Measurements from ENCODE around the gene MAPK8. TPM values are rescaled to one million over a fixed set of nuclear protein-coding genes. Genes with fewer than 3 reads are reported as not detected.

MAPK8 gene
- total and polyA plus RNA-seq, 9 of the 15 experiments (the other 6 are each of a cell fraction or from before 2014, with no cell fraction given), result 6.4 to 159 (median 71.0) TPM

GRCh38 chr10:48291190-48291589 is 15.3 kb upstream of the MAPK8 start:
- H3K27me3 ChIP-seq (ENCODE audit: control insufficient read depth in 2 of 2, insufficient read depth in 2 of 2, low read length in 2 of 2), result peaks cover 0 to 6% of the 10 kb centered on the region in 2 experiments; a peak in 3 of 5 replicates
- H2AFZ ChIP-seq (ENCODE audit: low read depth, low read length), result peak overlapping the region; percentile 10; the same call in 1 of the 2 replicates
- peak; percentile 30; the same call in 2 of the 3 replicates for ATAC-seq
- H3K4me2 ChIP-seq (ENCODE audit: insufficient read depth, low read length), result no peak overlapping the region; the same call in 1 of the 2 replicates
- no peaks in the 10 kb centered on the region for H3K9me1 ChIP-seq (ENCODE audit: control insufficient read depth, insufficient read depth, low read length)
- in situ Hi-C loops (cut with MboI) (no loop called here), intact Hi-C loops (cut with micrococcal nuclease) (no loop called here)
- H3K4me1 ChIP-seq (replicated peaks in 1 of 2; ENCODE audit: control insufficient read depth in 2 of 2, insufficient read depth in 2 of 2, low read length in 2 of 2), result peaks cover 3 to 18% of the 10 kb centered on the region in 2 experiments; a peak in 4 of 5 replicates
- no peak overlapping the region for H3K4me3 ChIP-seq
- FAIRE-seq, result peak; percentile 81
- CTCF ChIA-PET (ENCODE audit: low intra/inter-chr PET ratio), result no interaction called here
- DNase-seq (ENCODE audit: extremely low read depth in 1 of 4, low spot score in 3 of 4), result peak in 3 of 4 experiments; percentile 35 to 69 (median 49)
- H3K27ac ChIP-seq (ENCODE audit: extremely low read depth, low read depth, low read length), result no peak overlapping the region
- H3K9ac ChIP-seq (ENCODE audit: insufficient read depth in 1 of 2, low read depth in 2 of 2, low read length in 2 of 2), result no peak overlapping the region
- no peaks in the 10 kb centered on the region for H3K9me3 ChIP-seq (replicated peaks; ENCODE audit: control insufficient read depth, insufficient read depth, low read depth, low read length)
- POLR2A ChIA-PET, result interaction anchor here (1.3 to 1.7 kb wide), 4 partner anchors 10 to 74 kb away, joined by 3 to 5 read pairs (median 4); no protein-coding TSS in a partner anchor
- no peaks in the 10 kb centered on the region for H3K36me3 ChIP-seq (ENCODE audit: control insufficient read depth, insufficient read depth, low read length)
- no TSS peak for BruUV-seq (replicated peaks)
- no peaks in the 10 kb centered on the region for H4K20me1 ChIP-seq (replicated peaks; ENCODE audit: control insufficient read depth, insufficient read depth, low read length)
- H3K79me2 ChIP-seq (ENCODE audit: control insufficient read depth, insufficient read depth, low read length), result no peaks in the 10 kb centered on the region
- WGBS (ENCODE audit: insufficient coverage, low coverage, missing lambda C conversion rate), result 0% methylated on average over 3 of the region's 3 CpGs
- TF ChIP-seq ATF3 (IDR thresholded peaks at IDR 0.05) (peak; percentile 58; the same call in 1 of the 2 replicates), ATF3 (CRISPR knock-in tag; conservative IDR thresholded peaks at IDR 0.05) (no peak), CBFA2T3 (IDR thresholded peaks at IDR 0.05) (peak; percentile 56), JUND (IDR thresholded peaks at IDR 0.05; ENCODE audit: borderline replicate concordance, low read depth, low read length) (peak; percentile 82), JUND (tag; IDR thresholded peaks at IDR 0.05; ENCODE audit: borderline replicate concordance, low read depth, low read length) (peak; percentile 78; the same call in 1 of the 3 replicates), ZEB2 (IDR thresholded peaks at IDR 0.05) (peak; percentile 79), STAT5A (IDR thresholded peaks at IDR 0.05; ENCODE audit: borderline replicate concordance, low read length) (peak; percentile 39; the same call in 1 of the 2 replicates), NR0B1 (IDR thresholded peaks at IDR 0.05; ENCODE audit: partially characterized antibody) (no peak), SMARCA4 (IDR thresholded peaks at IDR 0.05) (0 out of 2 replicates have a peak, but pooled peaks have one; percentile 36), MECOM (CRISPR knock-in tag; IDR thresholded peaks at IDR 0.05) (peak; percentile 88), FOSL1 (tag; conservative IDR thresholded peaks at IDR 0.05) (peak; percentile 67), MEIS2 (IDR thresholded peaks at IDR 0.05; ENCODE audit: partially characterized antibody) (peak; percentile 66), ZNF217 (CRISPR knock-in tag; IDR thresholded peaks at IDR 0.05) (no peak), ZNF280A (IDR thresholded peaks at IDR 0.05; ENCODE audit: low read depth, partially characterized antibody) (no peak), ZKSCAN1 (IDR thresholded peaks at IDR 0.05; ENCODE audit: low read depth, low read length) (no peak), SOX6 (IDR thresholded peaks at IDR 0.05) (peak; percentile 57; the same call in 1 of the 2 replicates), ZNF584 (CRISPR knock-in tag; IDR thresholded peaks at IDR 0.05; ENCODE audit: low read depth) (no peak), SMARCE1 (IDR thresholded peaks at IDR 0.05) (0 out of 2 replicates have a peak, but pooled peaks have one; percentile 22), TCF3 (CRISPR knock-in tag; IDR thresholded peaks at IDR 0.05) (peak; percentile 10; the same call in 1 of the 2 replicates), FUS (optimal IDR thresholded peaks at IDR 0.05; ENCODE audit: low read depth, low read length) (no peak), KDM1A (IDR thresholded peaks at IDR 0.05) (peak in 1 of 2 experiments; percentile 39; a peak in 1 of 4 replicates), CBFA2T2 (conservative IDR thresholded peaks at IDR 0.05) (peak; percentile 34; the same call in 1 of the 2 replicates), CTBP1 (IDR thresholded peaks at IDR 0.05; ENCODE audit: borderline replicate concordance) (peak; percentile 84)

Data from K562 (cell line).